ENCODE measurements around the gene CLDN20. TPM values are rescaled to one million over a fixed set of nuclear protein-coding genes. Genes with fewer than 3 reads are reported as not detected.

Gene CLDN20
- total and polyA plus RNA-seq, 2 of the 8 experiments (the other 6 are each of a cell fraction or from before 2014, with no cell fraction given): not detected

DNA sequence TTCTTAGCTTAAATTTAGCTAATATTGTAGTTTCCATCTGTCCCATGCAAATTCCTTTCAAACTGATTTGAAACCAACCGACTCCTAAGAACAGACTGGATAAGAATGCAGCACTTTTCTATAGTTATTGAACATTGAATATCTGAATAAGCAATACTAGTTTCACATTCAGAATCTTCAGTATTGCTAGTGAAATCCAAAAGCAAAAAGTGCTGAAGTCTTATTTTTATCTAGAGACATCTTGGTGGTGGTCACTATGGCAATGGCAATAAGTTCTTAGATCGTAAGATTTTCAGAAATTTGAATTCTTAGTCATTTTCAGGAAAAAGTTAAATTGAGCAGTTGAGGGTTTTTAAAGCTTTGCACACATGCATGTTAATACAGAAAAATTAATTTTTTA lies 47.8 kb downstream of the CLDN20 start:
- H2BK15ac ChIP-seq (ENCODE audit: low read length): no peak overlapping the region
- FAIRE-seq (no peak), DNase-seq (ENCODE audit: low read depth in 1 of 2, low spot score in 2 of 2) (no peak)
- no peaks in the 10 kb centered on the region for H3K4me1 ChIP-seq (replicated peaks in 1 of 4; ENCODE audit: control insufficient read depth in 3 of 4, insufficient read depth in 4 of 4, low read length in 3 of 4)
- ChIA-PET CTCF (ENCODE audit: partially characterized antibody) (interaction anchor here (1.0 kb wide), 1 partner anchor 10 kb away, joined by 3 read pairs; no protein-coding TSS in a partner anchor), POLR2A (ENCODE audit: partially characterized antibody) (no interaction called here)
- peaks cover 6% of the 10 kb centered on the region for H3K23me2 ChIP-seq (ENCODE audit: low read depth, low read length)
- no peak overlapping the region for H2AFZ ChIP-seq (ENCODE audit: low read length)
- no peak overlapping the region for H2BK12ac ChIP-seq (ENCODE audit: low read depth, low read length)
- H2AK5ac ChIP-seq (ENCODE audit: low read depth, low read length): no peak overlapping the region
- H3K36me3 ChIP-seq (ENCODE audit: control insufficient read depth in 2 of 4, insufficient read depth in 4 of 4, low read length in 3 of 4): peaks cover 5 to 58% (median 21%) of the 10 kb centered on the region in 4 experiments; a peak in 7 of 8 replicates
- H4K5ac ChIP-seq (ENCODE audit: insufficient read length, low read depth, low read length): no peak overlapping the region
- 98% methylated on average over 2 of the region's 2 CpGs; no CpG with 5 or more reads in 1 of the 2 experiments for WGBS, 2 experiments (ENCODE audit: extremely low coverage in 1 of 2, insufficient coverage in 1 of 2, insufficient read length in 1 of 2, insufficient replicate concordance in 2 of 2, low coverage in 1 of 2, low lambda C conversion rate in 2 of 2, missing lambda C conversion rate in 1 of 2)
- TF ChIP-seq, protein P1, sequence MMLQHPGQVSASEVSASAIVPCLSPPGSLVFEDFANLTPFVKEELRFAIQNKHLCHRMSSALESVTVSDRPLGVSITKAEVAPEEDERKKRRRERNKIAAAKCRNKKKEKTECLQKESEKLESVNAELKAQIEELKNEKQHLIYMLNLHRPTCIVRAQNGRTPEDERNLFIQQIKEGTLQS (IDR thresholded peaks at IDR 0.05; ENCODE audit: insufficient read depth, low read depth, low read length): no peak
- TF ChIP-seq HDAC6 (IDR thresholded peaks at IDR 0.05; ENCODE audit: low read depth, low read length) (no peak), BACH1 (IDR thresholded peaks at IDR 0.05; ENCODE audit: low read length) (no peak), BRCA1 (IDR thresholded peaks at IDR 0.05; ENCODE audit: low read depth, low read length) (no peak), RFX5 (IDR thresholded peaks at IDR 0.05; ENCODE audit: borderline replicate concordance, low read depth, low read length) (no peak)
- TF ChIP-seq, protein P2, sequence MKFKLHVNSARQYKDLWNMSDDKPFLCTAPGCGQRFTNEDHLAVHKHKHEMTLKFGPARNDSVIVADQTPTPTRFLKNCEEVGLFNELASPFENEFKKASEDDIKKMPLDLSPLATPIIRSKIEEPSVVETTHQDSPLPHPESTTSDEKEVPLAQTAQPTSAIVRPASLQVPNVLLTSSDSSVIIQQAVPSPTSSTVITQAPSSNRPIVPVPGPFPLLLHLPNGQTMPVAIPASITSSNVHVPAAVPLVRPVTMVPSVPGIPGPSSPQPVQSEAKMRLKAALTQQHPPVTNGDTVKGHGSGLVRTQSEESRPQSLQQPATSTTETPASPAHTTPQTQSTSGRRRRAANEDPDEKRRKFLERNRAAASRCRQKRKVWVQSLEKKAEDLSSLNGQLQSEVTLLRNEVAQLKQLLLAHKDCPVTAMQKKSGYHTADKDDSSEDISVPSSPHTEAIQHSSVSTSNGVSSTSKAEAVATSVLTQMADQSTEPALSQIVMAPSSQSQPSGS (IDR thresholded peaks at IDR 0.05; ENCODE audit: low read length): no peak
- no peak overlapping the region for H3K4ac ChIP-seq (replicated peaks; ENCODE audit: insufficient read length, low read depth, low read length)
- H4K91ac ChIP-seq (replicated peaks; ENCODE audit: insufficient read length, low read length): no peak overlapping the region
- no peak overlapping the region for H3K23ac ChIP-seq (ENCODE audit: insufficient read length)
- H3K27ac ChIP-seq (ENCODE audit: low read depth, low read length): no peak overlapping the region
- no peak overlapping the region for H3K4me3 ChIP-seq (ENCODE audit: extremely low read depth in 1 of 4, insufficient read depth in 2 of 4, low read depth in 3 of 4, low read length in 4 of 4)
- peaks cover 0 to 30% of the 10 kb centered on the region in 2 experiments; a peak in 2 of 4 replicates for H3K79me2 ChIP-seq (ENCODE audit: control insufficient read depth in 1 of 2, insufficient read depth in 2 of 2, low read length in 2 of 2)
- H4K20me1 ChIP-seq (replicated peaks in 1 of 2; ENCODE audit: control insufficient read depth in 1 of 2, insufficient read depth in 2 of 2, low read length in 2 of 2): peaks cover 1 to 2% of the 10 kb centered on the region in 2 experiments
- no peak overlapping the region for H3K18ac ChIP-seq (ENCODE audit: extremely low read depth, low read length)
- H4K8ac ChIP-seq (ENCODE audit: extremely low read depth, insufficient read depth, low read length): no peak overlapping the region
- no peaks in the 10 kb centered on the region for H3K27me3 ChIP-seq (replicated peaks in 1 of 4; ENCODE audit: control insufficient read depth in 3 of 4, extremely low read depth in 1 of 4, insufficient read depth in 3 of 4, low read length in 3 of 4)
- H3K14ac ChIP-seq (ENCODE audit: insufficient read length): no peak overlapping the region
- H3K9ac ChIP-seq (replicated peaks in 1 of 4; ENCODE audit: extremely low read depth in 1 of 4, low read depth in 3 of 4, low read length in 3 of 4): no peak overlapping the region
- H3K9me3 ChIP-seq (ENCODE audit: insufficient read depth in 2 of 2, low read depth in 1 of 2, low read length in 1 of 2): no peaks in the 10 kb centered on the region
- H3K56ac ChIP-seq (replicated peaks; ENCODE audit: insufficient read length, low read depth, low read length): no peak overlapping the region
- H2BK20ac ChIP-seq (ENCODE audit: low read length): no peak overlapping the region
- H3K79me1 ChIP-seq (ENCODE audit: low read depth, low read length): no peaks in the 10 kb centered on the region; the same call in 1 of the 2 replicates
- H2BK5ac ChIP-seq (ENCODE audit: low read depth, low read length): no peak overlapping the region
- H3K4me2 ChIP-seq (ENCODE audit: insufficient read depth in 1 of 2, low read depth in 2 of 2, low read length in 2 of 2): no peak overlapping the region
- no peak overlapping the region for H2BK120ac ChIP-seq (replicated peaks; ENCODE audit: low read depth, low read length)

Data from H1 (cell line).